ENCODE measurements around the gene CHST9. TPM values are rescaled to one million over a fixed set of nuclear protein-coding genes. Genes with fewer than 3 reads are reported as not detected.

The CHST9 gene
- polyA plus RNA-seq, 1 donor from 2014 or later, result 0.32 TPM

DNA sequence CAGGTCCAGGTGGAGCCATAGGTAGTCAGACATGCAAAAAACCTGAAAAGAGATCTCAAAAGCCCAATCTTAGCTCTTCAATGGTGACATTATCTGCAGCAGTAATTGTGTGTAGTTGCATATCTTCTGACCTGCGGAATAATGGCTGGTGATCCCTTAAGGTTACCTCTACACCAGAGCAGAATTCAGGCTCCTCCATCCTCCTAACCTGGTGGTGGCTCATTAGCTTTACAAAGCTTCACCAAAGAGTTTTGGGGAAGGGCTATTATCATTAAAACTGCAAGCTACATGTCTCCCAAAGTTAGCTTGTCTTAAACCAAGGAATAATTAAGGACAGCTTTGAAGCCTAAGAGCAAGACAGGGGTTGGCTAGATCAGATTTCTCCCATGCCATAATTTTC is 42.6 kb upstream of the CHST9 start:
- TF ChIP-seq SMC3 (conservative IDR thresholded peaks at IDR 0.05; ENCODE audit: poor library complexity) (no peak), POLR2AphosphoS5 (IDR thresholded peaks at IDR 0.05) (no peak), RAD21 (conservative IDR thresholded peaks at IDR 0.05) (no peak), EP300 (conservative IDR thresholded peaks at IDR 0.05; ENCODE audit: poor library complexity, severe bottlenecking) (no peak), EZH2 (IDR thresholded peaks at IDR 0.05; ENCODE audit: borderline replicate concordance, insufficient read depth, low read length, poor library complexity, severe bottlenecking) (no peak), MXI1 (conservative IDR thresholded peaks at IDR 0.05; ENCODE audit: poor library complexity, severe bottlenecking) (no peak)
- TF ChIP-seq, protein P1, sequence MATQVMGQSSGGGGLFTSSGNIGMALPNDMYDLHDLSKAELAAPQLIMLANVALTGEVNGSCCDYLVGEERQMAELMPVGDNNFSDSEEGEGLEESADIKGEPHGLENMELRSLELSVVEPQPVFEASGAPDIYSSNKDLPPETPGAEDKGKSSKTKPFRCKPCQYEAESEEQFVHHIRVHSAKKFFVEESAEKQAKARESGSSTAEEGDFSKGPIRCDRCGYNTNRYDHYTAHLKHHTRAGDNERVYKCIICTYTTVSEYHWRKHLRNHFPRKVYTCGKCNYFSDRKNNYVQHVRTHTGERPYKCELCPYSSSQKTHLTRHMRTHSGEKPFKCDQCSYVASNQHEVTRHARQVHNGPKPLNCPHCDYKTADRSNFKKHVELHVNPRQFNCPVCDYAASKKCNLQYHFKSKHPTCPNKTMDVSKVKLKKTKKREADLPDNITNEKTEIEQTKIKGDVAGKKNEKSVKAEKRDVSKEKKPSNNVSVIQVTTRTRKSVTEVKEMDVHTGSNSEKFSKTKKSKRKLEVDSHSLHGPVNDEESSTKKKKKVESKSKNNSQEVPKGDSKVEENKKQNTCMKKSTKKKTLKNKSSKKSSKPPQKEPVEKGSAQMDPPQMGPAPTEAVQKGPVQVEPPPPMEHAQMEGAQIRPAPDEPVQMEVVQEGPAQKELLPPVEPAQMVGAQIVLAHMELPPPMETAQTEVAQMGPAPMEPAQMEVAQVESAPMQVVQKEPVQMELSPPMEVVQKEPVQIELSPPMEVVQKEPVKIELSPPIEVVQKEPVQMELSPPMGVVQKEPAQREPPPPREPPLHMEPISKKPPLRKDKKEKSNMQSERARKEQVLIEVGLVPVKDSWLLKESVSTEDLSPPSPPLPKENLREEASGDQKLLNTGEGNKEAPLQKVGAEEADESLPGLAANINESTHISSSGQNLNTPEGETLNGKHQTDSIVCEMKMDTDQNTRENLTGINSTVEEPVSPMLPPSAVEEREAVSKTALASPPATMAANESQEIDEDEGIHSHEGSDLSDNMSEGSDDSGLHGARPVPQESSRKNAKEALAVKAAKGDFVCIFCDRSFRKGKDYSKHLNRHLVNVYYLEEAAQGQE (IDR thresholded peaks at IDR 0.05; ENCODE audit: borderline replicate concordance), result no peak
- TF ChIP-seq, protein P2, sequence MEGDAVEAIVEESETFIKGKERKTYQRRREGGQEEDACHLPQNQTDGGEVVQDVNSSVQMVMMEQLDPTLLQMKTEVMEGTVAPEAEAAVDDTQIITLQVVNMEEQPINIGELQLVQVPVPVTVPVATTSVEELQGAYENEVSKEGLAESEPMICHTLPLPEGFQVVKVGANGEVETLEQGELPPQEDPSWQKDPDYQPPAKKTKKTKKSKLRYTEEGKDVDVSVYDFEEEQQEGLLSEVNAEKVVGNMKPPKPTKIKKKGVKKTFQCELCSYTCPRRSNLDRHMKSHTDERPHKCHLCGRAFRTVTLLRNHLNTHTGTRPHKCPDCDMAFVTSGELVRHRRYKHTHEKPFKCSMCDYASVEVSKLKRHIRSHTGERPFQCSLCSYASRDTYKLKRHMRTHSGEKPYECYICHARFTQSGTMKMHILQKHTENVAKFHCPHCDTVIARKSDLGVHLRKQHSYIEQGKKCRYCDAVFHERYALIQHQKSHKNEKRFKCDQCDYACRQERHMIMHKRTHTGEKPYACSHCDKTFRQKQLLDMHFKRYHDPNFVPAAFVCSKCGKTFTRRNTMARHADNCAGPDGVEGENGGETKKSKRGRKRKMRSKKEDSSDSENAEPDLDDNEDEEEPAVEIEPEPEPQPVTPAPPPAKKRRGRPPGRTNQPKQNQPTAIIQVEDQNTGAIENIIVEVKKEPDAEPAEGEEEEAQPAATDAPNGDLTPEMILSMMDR (IDR thresholded peaks at IDR 0.05; ENCODE audit: poor library complexity, severe bottlenecking), result no peak
- no peak overlapping the region for H3K27ac ChIP-seq (ENCODE audit: low read length)

DNA sequence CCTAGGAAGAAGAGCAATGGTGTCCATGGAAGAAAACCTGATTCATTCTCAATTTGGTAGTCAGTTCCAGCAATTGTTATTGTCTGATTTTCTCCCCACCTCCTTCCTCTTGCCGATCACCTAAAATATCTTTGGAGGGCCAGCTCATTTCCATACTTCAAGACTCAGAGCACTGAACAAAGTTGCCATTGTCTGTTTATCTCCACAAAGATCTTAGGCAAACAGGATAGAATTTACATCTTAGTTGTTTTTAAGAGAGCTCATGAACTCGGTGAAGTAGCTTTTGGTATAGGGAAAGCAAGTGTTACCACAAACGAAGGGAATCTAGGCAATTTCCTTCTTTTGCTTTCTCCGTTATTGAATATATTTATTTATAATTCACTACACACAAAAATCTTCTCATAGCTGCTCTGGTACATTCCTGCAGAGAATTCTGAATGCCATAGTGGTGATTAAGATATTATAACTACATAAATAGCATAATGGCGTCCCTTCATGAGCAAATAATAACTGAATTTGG is 41.5 kb upstream of the CHST9 start:
- H3K9me2 ChIP-seq (ENCODE audit: insufficient read depth, low read length), result no peaks in the 10 kb centered on the region
- no peaks in the 10 kb centered on the region for H3K9me3 ChIP-seq (ENCODE audit: low read length)
- H2AFZ ChIP-seq (ENCODE audit: low read depth, low read length), result no peak overlapping the region
- H3K27ac ChIP-seq (ENCODE audit: low read length), result no peak overlapping the region
- no peak overlapping the region for H3K9ac ChIP-seq (ENCODE audit: low read length)
- H3K4me2 ChIP-seq (ENCODE audit: low read length), result no peak overlapping the region
- H3F3A ChIP-seq (ENCODE audit: insufficient read depth, low read length, poor library complexity, severe bottlenecking), result no peaks in the 10 kb centered on the region
- H3K36me3 ChIP-seq (ENCODE audit: insufficient read depth, low read length), result no peaks in the 10 kb centered on the region
- H3K79me2 ChIP-seq (replicated peaks; ENCODE audit: insufficient read depth, low read length), result no peaks in the 10 kb centered on the region
- H4K20me1 ChIP-seq (ENCODE audit: insufficient read depth), result no peaks in the 10 kb centered on the region
- no peak overlapping the region for H3K4me3 ChIP-seq (ENCODE audit: low read length)
- H3K27me3 ChIP-seq (ENCODE audit: insufficient read depth, low read depth, low read length), result no peaks in the 10 kb centered on the region
- no peak for TF ChIP-seq SMC3 (conservative IDR thresholded peaks at IDR 0.05; ENCODE audit: poor library complexity)
- TF ChIP-seq RAD21 (conservative IDR thresholded peaks at IDR 0.05), result no peak
- TF ChIP-seq, protein P2 (IDR thresholded peaks at IDR 0.05; ENCODE audit: poor library complexity, severe bottlenecking), result no peak

More for the DNA sequence above, 42.6 kb upstream of the CHST9 start:
- no peaks in the 10 kb centered on the region for H3K27me3 ChIP-seq (ENCODE audit: insufficient read depth, low read depth, low read length)
- no peak overlapping the region for H2AFZ ChIP-seq (ENCODE audit: low read depth, low read length)
- no peak overlapping the region for H3K4me3 ChIP-seq (ENCODE audit: low read length)
- H3K36me3 ChIP-seq (ENCODE audit: insufficient read depth, low read length), result no peaks in the 10 kb centered on the region
- H3F3A ChIP-seq (ENCODE audit: insufficient read depth, low read length, poor library complexity, severe bottlenecking), result no peaks in the 10 kb centered on the region
- H3K9me3 ChIP-seq (ENCODE audit: low read length), result no peaks in the 10 kb centered on the region
- no peaks in the 10 kb centered on the region for H3K9me2 ChIP-seq (ENCODE audit: insufficient read depth, low read length)
- no peaks in the 10 kb centered on the region for H3K79me2 ChIP-seq (replicated peaks; ENCODE audit: insufficient read depth, low read length)
- no peak overlapping the region for H3K4me2 ChIP-seq (ENCODE audit: low read length)
- H4K20me1 ChIP-seq (ENCODE audit: insufficient read depth), result no peaks in the 10 kb centered on the region
- no peak overlapping the region for H3K9ac ChIP-seq (ENCODE audit: low read length)

All from neural cell (in vitro differentiated cells).